SU-DHL-6 (cell line): Measurements from ENCODE around the gene CTNNA2.

Experiments used
- H2AFZ ChIP-seq: fragments of 200-600 bp; sonication (generic); 2 replicates; pipeline ENCODE4 v1.6.1; 2014; ENCODE audit warnings: low read depth, mild to moderate bottlenecking, moderate library complexity, mixed read lengths, antibody characterized with exemption, low read length; ENCODE audit not compliant: severe bottlenecking
- H3F3A ChIP-seq: fragments of 200-600 bp; shearing (Covaris generic); 2 replicates; pipeline ENCODE4 v1.6.0; 2016; ENCODE audit warnings: antibody characterized with exemption, mild to moderate bottlenecking; ENCODE audit not compliant: insufficient read depth
- H3K27ac ChIP-seq: fragments of 200-600 bp; sonication (generic); 2 replicates; pipeline ENCODE4 v1.5.1; 2016; ENCODE audit warnings: low read depth, mild to moderate bottlenecking, low read length, moderate library complexity, mixed read lengths
- H3K27me3 ChIP-seq: fragments of 200-600 bp; sonication (generic), shearing (Covaris generic); 2 replicates; pipeline ENCODE4 v1.6.0; 2014; ENCODE audit warnings: mild to moderate bottlenecking, low read length
- H3K36me3 ChIP-seq: fragments of 200-600 bp; sonication (generic); 2 replicates; pipeline ENCODE4 v1.6.1; 2014; ENCODE audit warnings: mild to moderate bottlenecking, low read length, mixed read lengths
- H3K4me2 ChIP-seq: fragments of 300-600, 200-600 bp; shearing (Covaris generic), sonication (generic); 2 replicates; pipeline ENCODE4 v1.6.0; 2014; ENCODE audit warnings: low read length, low read depth, mild to moderate bottlenecking; ENCODE audit not compliant: poor library complexity, severe bottlenecking
- H3K4me3 ChIP-seq: fragments of 200-600 bp; sonication (generic); 2 replicates; pipeline ENCODE4 v1.5.1; 2014; ENCODE audit warnings: antibody characterized with exemption, low read length, mild to moderate bottlenecking, mixed read lengths; ENCODE audit not compliant: insufficient read depth, poor library complexity, severe bottlenecking
- H3K79me2 ChIP-seq: fragments of 200-600 bp; sonication (generic); 2 replicates; pipeline ENCODE4 v1.6.1; 2014; ENCODE audit warnings: mild to moderate bottlenecking, low read length, moderate library complexity; ENCODE audit not compliant: insufficient read depth
- H3K9ac ChIP-seq: fragments of 200-600 bp; sonication (generic); 2 replicates; pipeline ENCODE4 v1.7.0; 2014; ENCODE audit warnings: mild to moderate bottlenecking, low read length
- H3K9me2 ChIP-seq: fragments of 200-600 bp; sonication (generic); replicated peaks from 2 replicates; pipeline ENCODE4 v1.6.1; 2014; ENCODE audit warnings: low read length; ENCODE audit not compliant: insufficient read depth
- H3K9me3 ChIP-seq: fragments of 200-600 bp; sonication (generic); 2 replicates; pipeline ENCODE4 v1.6.1; 2014; ENCODE audit warnings: low read length, mixed read lengths; ENCODE audit not compliant: insufficient read depth
- H4K20me1 ChIP-seq: fragments of 200-600 bp; sonication (generic); 2 replicates; pipeline ENCODE4 v1.6.1; 2014; ENCODE audit warnings: low read depth, mild to moderate bottlenecking, antibody characterized with exemption, low read length, moderate library complexity, mixed read lengths
- EZH2phosphoT487 ChIP-seq: fragments of 200-600 bp; sonication (generic), shearing (Covaris generic); conservative IDR thresholded peaks from 2 replicates; pipeline ENCODE4 v1.6.1; 2018; ENCODE audit warnings: mild to moderate bottlenecking, antibody characterized with exemption, low read length, moderate library complexity, mixed read lengths
- TF ChIP-seq, protein P1 (sequence below): fragments of 200-600 bp; sonication (generic); IDR thresholded peaks from one replicate; pipeline ENCODE4 v1.5.1; 2017; ENCODE audit warnings: antibody characterized with exemption, mild to moderate bottlenecking, low read length, moderate library complexity; ENCODE audit not compliant: insufficient read depth, poor library complexity, severe bottlenecking

Gene CTNNA2

DNA sequence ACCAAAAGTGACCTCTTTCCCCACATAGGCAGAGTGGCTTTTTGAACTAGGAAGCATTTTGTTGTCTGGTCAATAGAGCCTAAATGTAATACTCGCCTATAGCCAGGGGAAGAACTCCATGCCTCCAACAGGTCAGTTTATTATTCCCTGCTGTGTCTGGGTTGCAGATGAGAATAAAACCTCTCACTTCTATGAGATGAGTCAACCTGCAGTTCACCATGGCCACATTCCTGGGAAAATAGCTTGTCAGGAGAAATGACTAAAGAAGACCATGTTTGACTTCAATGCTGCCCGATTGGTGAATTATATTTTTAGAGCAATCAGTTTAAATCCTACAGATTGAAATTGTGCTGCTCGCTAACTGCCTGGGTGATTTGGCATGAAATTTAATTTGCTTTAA, 838.4 kb downstream of the CTNNA2 start:
- Histone ChIP-seq H3K79me2 (no peaks in the 10 kb centered on the region), H3K9me2 (no peaks in the 10 kb centered on the region), H3K9ac (no peak overlapping the region), H3K27ac (no peak overlapping the region), H3K4me2 (no peak overlapping the region), H2AFZ (no peak overlapping the region), H3K36me3 (no peaks in the 10 kb centered on the region), H3K27me3 (no peaks in the 10 kb centered on the region), H3K4me3 (no peak overlapping the region), H4K20me1 (no peaks in the 10 kb centered on the region), H3K9me3 (no peaks in the 10 kb centered on the region), H3F3A (no peaks in the 10 kb centered on the region)
- no peak for TF ChIP-seq EZH2phosphoT487
- TF ChIP-seq, protein P1, sequence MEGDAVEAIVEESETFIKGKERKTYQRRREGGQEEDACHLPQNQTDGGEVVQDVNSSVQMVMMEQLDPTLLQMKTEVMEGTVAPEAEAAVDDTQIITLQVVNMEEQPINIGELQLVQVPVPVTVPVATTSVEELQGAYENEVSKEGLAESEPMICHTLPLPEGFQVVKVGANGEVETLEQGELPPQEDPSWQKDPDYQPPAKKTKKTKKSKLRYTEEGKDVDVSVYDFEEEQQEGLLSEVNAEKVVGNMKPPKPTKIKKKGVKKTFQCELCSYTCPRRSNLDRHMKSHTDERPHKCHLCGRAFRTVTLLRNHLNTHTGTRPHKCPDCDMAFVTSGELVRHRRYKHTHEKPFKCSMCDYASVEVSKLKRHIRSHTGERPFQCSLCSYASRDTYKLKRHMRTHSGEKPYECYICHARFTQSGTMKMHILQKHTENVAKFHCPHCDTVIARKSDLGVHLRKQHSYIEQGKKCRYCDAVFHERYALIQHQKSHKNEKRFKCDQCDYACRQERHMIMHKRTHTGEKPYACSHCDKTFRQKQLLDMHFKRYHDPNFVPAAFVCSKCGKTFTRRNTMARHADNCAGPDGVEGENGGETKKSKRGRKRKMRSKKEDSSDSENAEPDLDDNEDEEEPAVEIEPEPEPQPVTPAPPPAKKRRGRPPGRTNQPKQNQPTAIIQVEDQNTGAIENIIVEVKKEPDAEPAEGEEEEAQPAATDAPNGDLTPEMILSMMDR, result no peak

- Histone ChIP-seq H3K27me3 (no peaks in the 10 kb centered on the region), H3K4me3 (no peak overlapping the region), H3K27ac (no peak overlapping the region), H3K79me2 (no peaks in the 10 kb centered on the region), H3K9me3 (no peaks in the 10 kb centered on the region), H3K9me2 (no peaks in the 10 kb centered on the region), H4K20me1 (no peaks in the 10 kb centered on the region), H3K9ac (no peak overlapping the region), H3K4me2 (no peak overlapping the region), H3F3A (no peaks in the 10 kb centered on the region), H2AFZ (no peak overlapping the region), H3K36me3 (no peaks in the 10 kb centered on the region)
- no peak for TF ChIP-seq EZH2phosphoT487
- TF ChIP-seq, protein P1, result no peak
Measured at GRCh38 chr2:80354858-80355257, 842.0 kb downstream of the CTNNA2 start.

GRCh38 chr2:80361904-80362303, 849.1 kb downstream of the CTNNA2 start:
- TF ChIP-seq, protein P1, result no peak
- Histone ChIP-seq H3K4me2 (no peak overlapping the region), H3K36me3 (no peaks in the 10 kb centered on the region)

GRCh38 chr2:80363330-80363729, 850.5 kb downstream of the CTNNA2 start:
- H3K27me3 ChIP-seq, result no peaks in the 10 kb centered on the region
- no peak overlapping the region for H3K4me3 ChIP-seq
- H2AFZ ChIP-seq, result no peak overlapping the region
- no peaks in the 10 kb centered on the region for H3K9me2 ChIP-seq
- no peaks in the 10 kb centered on the region for H3K9me3 ChIP-seq
- H3K36me3 ChIP-seq, result no peaks in the 10 kb centered on the region
- no peaks in the 10 kb centered on the region for H3K79me2 ChIP-seq
- H3K9ac ChIP-seq, result no peak overlapping the region
- H3K27ac ChIP-seq, result no peak overlapping the region
- TF ChIP-seq, protein P1, result no peak
- no peak for TF ChIP-seq EZH2phosphoT487
- no peaks in the 10 kb centered on the region for H4K20me1 ChIP-seq
- H3K4me2 ChIP-seq, result no peak overlapping the region
- no peaks in the 10 kb centered on the region for H3F3A ChIP-seq

More at GRCh38 chr2:80361904-80362303, 849.1 kb downstream of the CTNNA2 start:
- Histone ChIP-seq H2AFZ (no peak overlapping the region), H3K27me3 (no peaks in the 10 kb centered on the region), H3K9me2 (no peaks in the 10 kb centered on the region), H3K9me3 (no peaks in the 10 kb centered on the region), H3F3A (no peaks in the 10 kb centered on the region), H3K9ac (no peak overlapping the region), H3K79me2 (no peaks in the 10 kb centered on the region), H4K20me1 (no peaks in the 10 kb centered on the region), H3K27ac (no peak overlapping the region), H3K4me3 (no peak overlapping the region)
